GM18951 (cell line): Measurements from ENCODE around the gene ABLIM3.
"Not testable (repeated sequence)": the region's sequence is repeated elsewhere in the genome, so short reads cannot be mapped to it uniquely, and the experiment has no call there.

ENCODE experiments used
- POLR2A ChIP-seq: IDR thresholded peaks from 4 replicates; pipeline ENCODE4 v1.6.1; 2011; ENCODE audit warnings: mild to moderate bottlenecking; ENCODE audit not compliant: insufficient read length, insufficient read depth; ENCODE audit errors: extremely low read depth
- in situ Hi-C: fragments of 300-500 bp; cut with MboI; formaldehyde crosslinking; loops from one replicate; pipeline ENCODE4 v1.12.0; 2022; ENCODE audit warnings: low sequenced_read_pairs, mixed read lengths, inconsistent platforms; ENCODE audit not compliant: unreplicated experiment

ABLIM3 gene

GRCh38 chr5:149262315-149262714, 121.0 kb downstream of the ABLIM3 start:
- TF ChIP-seq POLR2A, result no peak
- in situ Hi-C loops, result no loop called here

GRCh38 chr5:149264439-149265067, 123.3 kb downstream of the ABLIM3 start:
- no peak for TF ChIP-seq POLR2A
- in situ Hi-C loops, result no loop called here

- TF ChIP-seq POLR2A, result no peak
- in situ Hi-C loops, result no loop called here
Observed at GRCh38 chr5:149265068-149265465, 123.8 kb downstream of the ABLIM3 start.

- in situ Hi-C loops, result no loop called here
Observed at GRCh38 chr5:149265597-149265996, 124.3 kb downstream of the ABLIM3 start.

GRCh38 chr5:149267241-149267973, 126.1 kb downstream of the ABLIM3 start:
- in situ Hi-C loops, result no loop called here

More at GRCh38 chr5:149265597-149265996, 124.3 kb downstream of the ABLIM3 start:
- TF ChIP-seq POLR2A, result no peak

GRCh38 chr5:149268928-149269557, 127.8 kb downstream of the ABLIM3 start:
- TF ChIP-seq POLR2A, result no peak
- in situ Hi-C loops, result no loop called here

More at GRCh38 chr5:149267241-149267973, 126.1 kb downstream of the ABLIM3 start:
- no peak for TF ChIP-seq POLR2A

- in situ Hi-C loops, result no loop called here
- TF ChIP-seq POLR2A, result no peak
Observed at GRCh38 chr5:149271195-149271715, 130.0 kb downstream of the ABLIM3 start.

- in situ Hi-C loops, result no loop called here
- no peak for TF ChIP-seq POLR2A
Observed at GRCh38 chr5:149271716-149272563, 130.6 kb downstream of the ABLIM3 start, which contains the start of gene AFAP1L1. Gene AFAP1L1 (plus strand): TSS chr5:149271859. CDS start chr5:149271969, 110 bp downstream.

GRCh38 chr5:149272781-149273180, 131.5 kb downstream of the ABLIM3 start:
- in situ Hi-C loops, result not testable (repeated sequence)

- in situ Hi-C loops, result no loop called here
- no peak for TF ChIP-seq POLR2A
Observed at GRCh38 chr5:149273237-149273636, 131.9 kb downstream of the ABLIM3 start.

GRCh38 chr5:149273950-149274349, 132.7 kb downstream of the ABLIM3 start:
- in situ Hi-C loops, result no loop called here
- TF ChIP-seq POLR2A, result no peak

- no peak for TF ChIP-seq POLR2A
- in situ Hi-C loops, result no loop called here
Observed at GRCh38 chr5:149274939-149275338, 133.6 kb downstream of the ABLIM3 start.

GRCh38 chr5:149277801-149278200, 136.5 kb downstream of the ABLIM3 start:
- in situ Hi-C loops, result no loop called here
- TF ChIP-seq POLR2A, result no peak
